CD4-positive, alpha-beta T cell treated with Interleukin-17A for 4 hours (primary cell): Measurements from ENCODE around the gene QRICH1.

ENCODE experiments used
- DNase-seq: peaks from one replicate; pipeline ENCODE4 v3.0.0-alpha.2; 2020; ENCODE audit warnings: mixed read lengths

QRICH1 gene

GRCh38 chr3:49093853-49094767 lies at the start of gene QRICH1:
Gene QRICH1 (minus strand): TSS chr3:49094071. CDS start chr3:49077017, 17,054 bp downstream.
- peak; percentile 95 for DNase-seq

- DNase-seq = no peak
These were observed 46.2 kb upstream of the QRICH1 start for GRCh38 chr3:49140080-49140479.

- DNase-seq = no peak
These were observed 41.6 kb upstream of the QRICH1 start for GRCh38 chr3:49135499-49135898.

- DNase-seq = no peak
These were observed 40.8 kb upstream of the QRICH1 start for GRCh38 chr3:49134471-49135265.

- DNase-seq = no peak
These were observed 39.5 kb upstream of the QRICH1 start for GRCh38 chr3:49133226-49133951.

- DNase-seq = no peak
These were observed 38.8 kb upstream of the QRICH1 start, which contains the start of gene LAMB2 for GRCh38 chr3:49132437-49133225. Gene LAMB2 (minus strand): TSS chr3:49133050. CDS start chr3:49132867, 183 bp downstream.

GRCh38 chr3:49132073-49132436 lies 38.2 kb upstream of the QRICH1 start:
- DNase-seq = no peak

GRCh38 chr3:49131576-49131975 lies 37.7 kb upstream of the QRICH1 start:
- no peak for DNase-seq

- no peak for DNase-seq
These were observed 37.2 kb upstream of the QRICH1 start for GRCh38 chr3:49131040-49131439.

- no peak for DNase-seq
These were observed 31.3 kb upstream of the QRICH1 start for GRCh38 chr3:49124991-49125670.

GRCh38 chr3:49124203-49124602 lies 30.3 kb upstream of the QRICH1 start:
- no peak for DNase-seq

- no peak for DNase-seq
These were observed 29.8 kb upstream of the QRICH1 start for GRCh38 chr3:49123687-49124086.

- DNase-seq = no peak
These were observed 29.1 kb upstream of the QRICH1 start for GRCh38 chr3:49122886-49123545.

- no peak for DNase-seq
These were observed 28.6 kb upstream of the QRICH1 start for GRCh38 chr3:49122451-49122850.

- DNase-seq = no peak
These were observed 28.2 kb upstream of the QRICH1 start for GRCh38 chr3:49122022-49122421.

GRCh38 chr3:49121132-49121736 lies 27.4 kb upstream of the QRICH1 start:
- no peak for DNase-seq

GRCh38 chr3:49120438-49121131 lies 26.7 kb upstream of the QRICH1 start, which contains the start of gene USP19:
Gene USP19 (minus strand): TSS chr3:49120823. CDS start chr3:49119145, 1,678 bp downstream.
- peak; percentile 98 for DNase-seq

- DNase-seq = no peak
These were observed 26.2 kb upstream of the QRICH1 start for GRCh38 chr3:49120096-49120437.

GRCh38 chr3:49119439-49119838 lies 25.6 kb upstream of the QRICH1 start:
- no peak for DNase-seq

GRCh38 chr3:49119036-49119435 lies 25.2 kb upstream of the QRICH1 start:
- DNase-seq = no peak
